ENCODE results near the gene SLC22A12. TPM values are rescaled to one million over a fixed set of nuclear protein-coding genes. Genes with fewer than 3 reads are reported as not detected.

Gene SLC22A12
- total RNA-seq, 1 experiment from 2014 or later = not detected

DNA sequence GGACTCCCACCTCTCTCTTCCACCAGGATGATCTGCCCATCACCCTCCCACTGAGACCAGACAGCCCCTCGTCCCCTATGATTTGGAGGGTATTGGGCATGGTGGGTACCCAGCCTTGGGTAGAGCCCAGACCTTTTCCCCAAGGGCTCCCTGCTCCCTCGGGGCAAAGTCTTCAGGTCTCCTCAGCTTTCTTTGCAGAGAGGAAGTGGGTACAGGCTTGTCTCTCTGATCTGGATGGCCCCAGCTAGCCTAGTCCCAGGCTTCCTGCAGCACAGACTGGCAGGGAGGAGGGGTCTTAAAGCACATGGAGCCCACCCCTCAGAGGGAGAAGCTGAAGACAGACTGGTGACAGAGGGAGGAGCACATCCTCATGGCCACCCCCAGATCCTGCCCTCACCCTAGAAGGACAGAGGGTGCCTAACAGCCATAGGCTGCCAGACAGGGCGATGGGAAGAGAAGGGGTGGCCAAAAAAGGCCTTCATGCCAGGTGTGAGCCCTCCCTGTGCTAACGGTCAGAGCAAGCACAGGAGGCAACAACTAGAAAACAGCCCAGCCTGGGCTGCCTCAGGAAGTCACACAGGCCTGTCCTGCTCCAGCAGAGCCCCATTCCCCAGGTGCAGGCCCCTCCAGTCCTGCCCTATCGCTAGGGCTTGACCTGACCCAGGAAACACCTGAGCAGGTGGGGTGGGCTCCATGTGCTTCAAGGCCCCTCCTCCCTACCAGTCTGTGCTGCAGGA is 30.4 kb downstream of the SLC22A12 start:
- CTCF ChIA-PET = no interaction called here
- Histone ChIP-seq H4K20me1 (ENCODE audit: low read length) (no peaks in the 10 kb centered on the region), H3K9ac (ENCODE audit: low read length) (no peak overlapping the region), H3K79me2 (ENCODE audit: low read length) (no peaks in the 10 kb centered on the region), H3K9me2 (replicated peaks; ENCODE audit: low read length) (no peaks in the 10 kb centered on the region), H3K27ac (ENCODE audit: low read length) (no peak overlapping the region), H3K9me3 (ENCODE audit: low read length) (no peaks in the 10 kb centered on the region), H3K4me2 (ENCODE audit: low read length) (no peak overlapping the region), H3K4me3 (ENCODE audit: low read length) (no peak overlapping the region), H3F3A (ENCODE audit: low read length, unreplicated experiment) (no peaks in the 10 kb centered on the region), H3K4me1 (ENCODE audit: insufficient read depth, low read length) (no peaks in the 10 kb centered on the region), H3K27me3 (ENCODE audit: low read length) (peaks cover 29% of the 10 kb centered on the region), H2AFZ (ENCODE audit: low read length) (no peak overlapping the region), H3K36me3 (ENCODE audit: low read depth, low read length) (no peaks in the 10 kb centered on the region)
- BruUV-seq (replicated peaks) = no TSS peak
- DNase-seq (no peak), ATAC-seq (no peak)
- TF ChIP-seq EZH2 (IDR thresholded peaks at IDR 0.05; ENCODE audit: low read length, unreplicated experiment) = no peak
- TF ChIP-seq EZH2phosphoT487 (IDR thresholded peaks at IDR 0.05; ENCODE audit: borderline replicate concordance, low read length) = no peak
- TF ChIP-seq, protein P1, sequence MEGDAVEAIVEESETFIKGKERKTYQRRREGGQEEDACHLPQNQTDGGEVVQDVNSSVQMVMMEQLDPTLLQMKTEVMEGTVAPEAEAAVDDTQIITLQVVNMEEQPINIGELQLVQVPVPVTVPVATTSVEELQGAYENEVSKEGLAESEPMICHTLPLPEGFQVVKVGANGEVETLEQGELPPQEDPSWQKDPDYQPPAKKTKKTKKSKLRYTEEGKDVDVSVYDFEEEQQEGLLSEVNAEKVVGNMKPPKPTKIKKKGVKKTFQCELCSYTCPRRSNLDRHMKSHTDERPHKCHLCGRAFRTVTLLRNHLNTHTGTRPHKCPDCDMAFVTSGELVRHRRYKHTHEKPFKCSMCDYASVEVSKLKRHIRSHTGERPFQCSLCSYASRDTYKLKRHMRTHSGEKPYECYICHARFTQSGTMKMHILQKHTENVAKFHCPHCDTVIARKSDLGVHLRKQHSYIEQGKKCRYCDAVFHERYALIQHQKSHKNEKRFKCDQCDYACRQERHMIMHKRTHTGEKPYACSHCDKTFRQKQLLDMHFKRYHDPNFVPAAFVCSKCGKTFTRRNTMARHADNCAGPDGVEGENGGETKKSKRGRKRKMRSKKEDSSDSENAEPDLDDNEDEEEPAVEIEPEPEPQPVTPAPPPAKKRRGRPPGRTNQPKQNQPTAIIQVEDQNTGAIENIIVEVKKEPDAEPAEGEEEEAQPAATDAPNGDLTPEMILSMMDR (conservative IDR thresholded peaks at IDR 0.05; ENCODE audit: low read depth, low read length) = no peak
- intact Hi-C loops (cut with micrococcal nuclease) = no loop called here
- POLR2A ChIA-PET (ENCODE audit: unreplicated experiment) = no interaction called here

DNA sequence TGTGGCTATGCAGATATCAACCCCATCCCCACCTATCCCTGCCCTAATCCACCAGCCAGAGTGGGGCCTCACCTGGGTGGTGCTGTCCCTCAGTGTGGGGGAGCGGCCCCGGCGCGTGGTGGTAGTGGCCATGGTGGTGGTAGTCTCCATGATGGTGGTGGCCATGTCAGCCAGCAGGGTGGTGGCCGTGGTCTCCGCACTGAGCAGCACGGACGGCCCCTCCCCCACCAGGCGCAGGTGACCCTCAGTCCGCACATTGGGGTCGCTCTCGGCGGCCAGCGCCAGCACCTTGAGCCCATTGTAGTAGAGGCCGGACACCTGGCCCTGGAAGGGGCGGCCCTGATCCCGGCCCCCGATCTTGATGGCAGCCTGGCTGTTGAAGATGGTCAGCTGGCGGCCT is 31.7 kb downstream of the SLC22A12 start:
- intact Hi-C loops (cut with micrococcal nuclease) = no loop called here
- BruUV-seq (replicated peaks) = no TSS peak
- no peak for DNase-seq
- no peak overlapping the region for H3K9ac ChIP-seq (ENCODE audit: low read length)
- H3K27me3 ChIP-seq (ENCODE audit: low read length) = peaks cover 29% of the 10 kb centered on the region
- no peaks in the 10 kb centered on the region for H3K79me2 ChIP-seq (ENCODE audit: low read length)
- no peaks in the 10 kb centered on the region for H3K4me1 ChIP-seq (ENCODE audit: insufficient read depth, low read length)
- ATAC-seq = no peak
- no peak overlapping the region for H2AFZ ChIP-seq (ENCODE audit: low read length)
- H3K9me3 ChIP-seq (ENCODE audit: low read length) = no peaks in the 10 kb centered on the region
- ChIA-PET CTCF (no interaction called here), POLR2A (ENCODE audit: unreplicated experiment) (no interaction called here)
- no peaks in the 10 kb centered on the region for H3K9me2 ChIP-seq (replicated peaks; ENCODE audit: low read length)
- TF ChIP-seq, protein P1 (conservative IDR thresholded peaks at IDR 0.05; ENCODE audit: low read depth, low read length) = no peak
- TF ChIP-seq EZH2phosphoT487 (IDR thresholded peaks at IDR 0.05; ENCODE audit: borderline replicate concordance, low read length) (no peak), EZH2 (IDR thresholded peaks at IDR 0.05; ENCODE audit: low read length, unreplicated experiment) (no peak)
- no peak overlapping the region for H3K4me3 ChIP-seq (ENCODE audit: low read length)
- no peaks in the 10 kb centered on the region for H3F3A ChIP-seq (ENCODE audit: low read length, unreplicated experiment)
- no peak overlapping the region for H3K4me2 ChIP-seq (ENCODE audit: low read length)
- no peaks in the 10 kb centered on the region for H4K20me1 ChIP-seq (ENCODE audit: low read length)
- H3K27ac ChIP-seq (ENCODE audit: low read length) = no peak overlapping the region
- H3K36me3 ChIP-seq (ENCODE audit: low read depth, low read length) = no peaks in the 10 kb centered on the region

DNA sequence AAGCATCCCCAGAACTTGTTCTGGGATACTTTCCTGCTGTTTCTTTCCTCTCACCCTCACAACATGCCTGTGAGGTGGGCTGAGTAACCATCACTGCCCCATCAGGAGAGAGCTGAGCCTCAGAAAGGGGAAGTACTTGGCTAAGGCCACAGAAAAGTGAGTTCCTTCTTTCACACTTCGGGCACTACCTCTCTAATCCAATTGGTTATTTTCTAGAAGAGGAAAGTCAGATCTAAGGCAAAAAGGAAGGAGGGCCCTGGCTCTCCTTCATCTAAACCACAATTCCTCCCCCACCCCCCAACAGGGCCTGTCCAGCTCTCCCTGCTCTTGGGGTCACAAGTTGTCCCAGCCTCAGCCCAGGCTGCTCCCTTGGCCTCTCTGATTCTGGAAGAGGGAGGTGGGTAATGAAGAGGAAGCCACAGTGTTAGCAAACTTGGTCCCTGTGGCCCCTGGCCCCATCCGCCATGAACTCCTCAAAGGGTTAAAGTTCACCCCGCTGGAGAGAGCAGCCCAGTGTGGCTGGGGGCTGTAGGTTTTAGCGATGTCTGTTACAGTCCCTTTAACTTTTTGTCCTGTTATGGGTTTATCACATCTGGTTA is 34.0 kb downstream of the SLC22A12 start:
- Histone ChIP-seq H3K4me1 (ENCODE audit: insufficient read depth, low read length) (no peaks in the 10 kb centered on the region), H3F3A (ENCODE audit: low read length, unreplicated experiment) (no peaks in the 10 kb centered on the region), H3K9me3 (ENCODE audit: low read length) (no peaks in the 10 kb centered on the region), H3K9ac (ENCODE audit: low read length) (no peak overlapping the region), H3K79me2 (ENCODE audit: low read length) (no peaks in the 10 kb centered on the region), H3K9me2 (replicated peaks; ENCODE audit: low read length) (no peaks in the 10 kb centered on the region), H3K4me3 (ENCODE audit: low read length) (no peak overlapping the region), H4K20me1 (ENCODE audit: low read length) (no peaks in the 10 kb centered on the region), H3K4me2 (ENCODE audit: low read length) (no peak overlapping the region), H2AFZ (ENCODE audit: low read length) (no peak overlapping the region), H3K27me3 (ENCODE audit: low read length) (peaks cover 29% of the 10 kb centered on the region), H3K27ac (ENCODE audit: low read length) (no peak overlapping the region), H3K36me3 (ENCODE audit: low read depth, low read length) (no peaks in the 10 kb centered on the region)
- ATAC-seq = no peak
- intact Hi-C loops (cut with micrococcal nuclease) = no loop called here
- ChIA-PET POLR2A (ENCODE audit: unreplicated experiment) (no interaction called here), CTCF (interaction anchor here (0.5 kb wide), 1 partner anchor 20 kb away, joined by 4 read pairs; no protein-coding TSS in a partner anchor)
- DNase-seq = no peak
- no peak for TF ChIP-seq EZH2 (IDR thresholded peaks at IDR 0.05; ENCODE audit: low read length, unreplicated experiment)
- BruUV-seq (replicated peaks) = no TSS peak
